ENCODE results near the gene PTMS. TPM values are rescaled to one million over a fixed set of nuclear protein-coding genes. Genes with fewer than 3 reads are reported as not detected.

The PTMS gene
- total RNA-seq, 1 experiment from 2014 or later, result 422 TPM

GRCh38 chr12:6795088-6795487 lies 28.9 kb downstream of the PTMS start:
- H2BK12ac ChIP-seq (ENCODE audit: insufficient read length, low read depth, low read length), result no peak overlapping the region
- Mint-ChIP-seq H3K9me3 (no peaks in the 10 kb centered on the region), H3K27ac (no peak overlapping the region), H3K36me3 (ENCODE audit: insufficient read depth in 1 of 3, low read depth in 3 of 3) (no peaks in the 10 kb centered on the region; a peak in 1 of 7 replicates), H3K4me3 (no peak overlapping the region), H3K4me1 (peaks cover 9 to 18% of the 10 kb centered on the region in 2 experiments), H3K27me3 (ENCODE audit: low read depth) (peaks cover 50% of the 10 kb centered on the region)
- no peaks in the 10 kb centered on the region for H3K9me3 ChIP-seq (ENCODE audit: control insufficient read depth, low read depth, low read length)
- no peaks in the 10 kb centered on the region; the same call in 1 of the 2 replicates for H3K27me3 ChIP-seq (ENCODE audit: insufficient read depth, low read length)
- H4K91ac ChIP-seq (ENCODE audit: insufficient read length, low read depth, low read length), result no peak overlapping the region
- H3K4me1 ChIP-seq (ENCODE audit: insufficient read depth, low read length), result no peaks in the 10 kb centered on the region
- no peak overlapping the region for H4K5ac ChIP-seq (ENCODE audit: insufficient read length, low read depth, low read length)
- no peak overlapping the region for H2BK120ac ChIP-seq (ENCODE audit: low read depth, low read length, poor library complexity, severe bottlenecking)
- TF ChIP-seq CTCF (conservative IDR thresholded peaks at IDR 0.05), result no peak
- no peak overlapping the region for H3T11ph ChIP-seq (ENCODE audit: low read length)
- H3K79me1 ChIP-seq (ENCODE audit: insufficient read depth, low read depth, low read length, poor library complexity, severe bottlenecking), result no peaks in the 10 kb centered on the region
- H4K20me1 ChIP-seq (ENCODE audit: control insufficient read depth, insufficient read depth, insufficient read length), result no peaks in the 10 kb centered on the region
- no CpG with 5 or more reads among the region's 2 CpGs for WGBS (ENCODE audit: extremely low coverage, insufficient read length, low lambda C conversion rate)
- no peak overlapping the region for H3K23ac ChIP-seq (ENCODE audit: insufficient read length, low read depth, low read length)
- no peak overlapping the region for H3K9ac ChIP-seq (ENCODE audit: extremely low read depth, insufficient read length, low read length)
- no peak overlapping the region for H2BK15ac ChIP-seq (ENCODE audit: low read depth, low read length)
- H4K8ac ChIP-seq (replicated peaks; ENCODE audit: insufficient read length, low read depth, low read length), result no peak overlapping the region
- H3K4ac ChIP-seq (ENCODE audit: low read depth, low read length), result no peak overlapping the region
- no peak overlapping the region for H3K14ac ChIP-seq (ENCODE audit: insufficient read depth, low read length)
- no peak overlapping the region for H2AK5ac ChIP-seq (ENCODE audit: insufficient read length, low read length)
- H3K56ac ChIP-seq (ENCODE audit: insufficient read length, low read depth, low read length), result no peak overlapping the region
- H3K18ac ChIP-seq (ENCODE audit: insufficient read length, low read depth, low read length), result no peak overlapping the region
- H2BK20ac ChIP-seq (ENCODE audit: low read depth, low read length, poor library complexity, severe bottlenecking), result no peak overlapping the region
- DNase-seq, result no peak
- H2BK5ac ChIP-seq (ENCODE audit: insufficient read length, low read length), result no peak overlapping the region
- no peak overlapping the region for H2AFZ ChIP-seq (ENCODE audit: low read length)
- H3K4me2 ChIP-seq (ENCODE audit: insufficient read depth, insufficient read length, low read length), result no peak overlapping the region
- H3K79me2 ChIP-seq (ENCODE audit: insufficient read depth, low read length), result no peaks in the 10 kb centered on the region
- H3K27ac ChIP-seq (ENCODE audit: insufficient read length, low read depth, low read length), result no peak overlapping the region
- H3K23me2 ChIP-seq (ENCODE audit: insufficient read length, low read depth, low read length, poor library complexity, severe bottlenecking), result no peaks in the 10 kb centered on the region
